Activated CD4-positive, CD25-positive, alpha-beta regulatory T cell treated with anti-CD3 and anti-CD28 coated beads, Interleukin-2, amount 50 U/mL, for 16 hours (primary cell): Measurements from ENCODE around the gene TRIM23.
A peak's percentile ranks its signal among the peaks of the same experiment; 100 is the strongest.
"Not testable (repeated sequence)": the region's sequence is repeated elsewhere in the genome, so short reads cannot be mapped to it uniquely, and the experiment has no call there.

ENCODE experiments used
- DNase-seq: peaks from one replicate; pipeline ENCODE4 v3.0.0-alpha.2; 2020; ENCODE audit warnings: low read depth, low spot score

TRIM23 gene

GRCh38 chr5:65624025-65624570, at the start of gene TRIM23:
Gene TRIM23 (minus strand): TSS chr5:65624333. CDS start chr5:65624274, 59 bp downstream.
- DNase-seq, result peak; percentile 88

- DNase-seq, result no peak
Observed at GRCh38 chr5:65672796-65673195, 48.7 kb upstream of the TRIM23 start.

GRCh38 chr5:65668696-65669095, 44.6 kb upstream of the TRIM23 start:
- no peak for DNase-seq

- no peak for DNase-seq
Observed at GRCh38 chr5:65663804-65664521, 39.8 kb upstream of the TRIM23 start.

- no peak for DNase-seq
Observed at GRCh38 chr5:65654713-65655112, 30.6 kb upstream of the TRIM23 start.

- no peak for DNase-seq
Observed at GRCh38 chr5:65651144-65651543, 27.0 kb upstream of the TRIM23 start.

GRCh38 chr5:65647941-65648340, 23.8 kb upstream of the TRIM23 start:
- no peak for DNase-seq

- no peak for DNase-seq
Observed at GRCh38 chr5:65646938-65647337, 22.8 kb upstream of the TRIM23 start.

GRCh38 chr5:65640240-65640639, 16.1 kb upstream of the TRIM23 start:
- DNase-seq, result no peak

- no peak for DNase-seq
Observed at GRCh38 chr5:65630981-65631380, 6.8 kb upstream of the TRIM23 start.

GRCh38 chr5:65625743-65626142, 1.6 kb upstream of the TRIM23 start:
- no peak for DNase-seq

GRCh38 chr5:65624571-65625555, 730 bp upstream of the TRIM23 start, which contains the start of the genes SHLD3 and TRAPPC13:
Gene SHLD3 (plus strand): TSS chr5:65625027. CDS start chr5:65629588, 4,561 bp downstream.
Gene TRAPPC13 (plus strand): TSS chr5:65625027. CDS start chr5:65625061, 34 bp downstream.
- DNase-seq, result peak; percentile 81

GRCh38 chr5:65623482-65623881, 651 bp downstream of the TRIM23 start:
- DNase-seq, result no peak

GRCh38 chr5:65621961-65622360, 2.2 kb downstream of the TRIM23 start:
- not testable (repeated sequence) for DNase-seq

GRCh38 chr5:65620021-65620420, 4.1 kb downstream of the TRIM23 start:
- no peak for DNase-seq

GRCh38 chr5:65612298-65612907, 11.7 kb downstream of the TRIM23 start:
- no peak for DNase-seq

- no peak for DNase-seq
Observed at GRCh38 chr5:65611524-65611923, 12.6 kb downstream of the TRIM23 start.

GRCh38 chr5:65601761-65602160, 22.4 kb downstream of the TRIM23 start:
- DNase-seq, result not testable (repeated sequence)

GRCh38 chr5:65588694-65589093, 35.4 kb downstream of the TRIM23 start:
- DNase-seq, result no peak

GRCh38 chr5:65577141-65577540, 47.0 kb downstream of the TRIM23 start:
- no peak for DNase-seq

- DNase-seq, result no peak
Observed at GRCh38 chr5:65570598-65571226, 53.4 kb downstream of the TRIM23 start.
